IPS-15b (cell line): ENCODE data around the gene LRRC72.

ENCODE experiments used
- H3K27me3 ChIP-seq: one replicate; pipeline ENCODE4 v1.6.1; 2013; ENCODE audit warnings: low read length; ENCODE audit not compliant: control insufficient read depth, insufficient read depth
- H3K36me3 ChIP-seq: one replicate; pipeline ENCODE4 v1.6.1; 2013; ENCODE audit warnings: low read length; ENCODE audit not compliant: control insufficient read depth, insufficient read depth
- H3K4me1 ChIP-seq: one replicate; pipeline ENCODE4 v1.6.1; 2013; ENCODE audit warnings: mild to moderate bottlenecking, low read length; ENCODE audit not compliant: control insufficient read depth, insufficient read depth
- H3K4me3 ChIP-seq: one replicate; pipeline ENCODE4 v1.5.1; 2013; ENCODE audit warnings: low read depth, low read length
- H3K9ac ChIP-seq: one replicate; pipeline ENCODE4 v1.6.1; 2013; ENCODE audit warnings: low read depth, mild to moderate bottlenecking, low read length
- H3K9me3 ChIP-seq: one replicate; pipeline ENCODE4 v1.6.1; 2013; ENCODE audit warnings: mild to moderate bottlenecking, low read length; ENCODE audit not compliant: control insufficient read depth, insufficient read depth

Gene LRRC72

GRCh38 chr7:16526742-16527540 is at the start of gene LRRC72:
Gene LRRC72, plus strand, starts transcription at chr7:16526825. Its CDS starts 128 bp downstream, at chr7:16526953.
- Histone ChIP-seq H3K27me3 (no peaks in the 10 kb centered on the region), H3K9ac (no peak within 1 kb of the TSS), H3K9me3 (no peaks in the 10 kb centered on the region), H3K4me1 (no peaks in the 10 kb centered on the region), H3K4me3 (no peak within 1 kb of the TSS), H3K36me3 (no peaks in the 10 kb centered on the region)

GRCh38 chr7:16479161-16479560 is 47.5 kb upstream of the LRRC72 start:
- no peaks in the 10 kb centered on the region for H3K36me3 ChIP-seq
- no peaks in the 10 kb centered on the region for H3K4me1 ChIP-seq
- H3K9ac ChIP-seq: no peak overlapping the region
- H3K27me3 ChIP-seq: no peaks in the 10 kb centered on the region
- no peak overlapping the region for H3K4me3 ChIP-seq
- no peaks in the 10 kb centered on the region for H3K9me3 ChIP-seq

DNA sequence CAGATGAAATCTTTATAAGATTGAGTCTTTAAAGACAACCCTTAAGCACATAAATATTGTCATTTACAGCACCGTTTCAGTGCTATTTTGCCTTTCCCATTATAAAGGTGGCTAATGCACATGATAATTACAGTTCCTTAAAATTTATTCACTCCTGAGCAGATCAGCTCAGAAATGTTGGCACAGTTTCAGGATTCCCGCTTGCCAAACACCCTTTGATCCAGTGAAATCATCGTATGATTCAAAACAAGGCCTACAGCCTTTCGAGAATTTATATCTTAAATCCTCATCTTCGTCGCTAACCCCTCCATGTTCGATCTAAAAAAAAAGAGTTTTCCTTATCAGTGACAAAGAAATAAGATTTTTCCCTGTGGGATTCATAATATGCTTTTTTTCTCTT is 47.0 kb upstream of the LRRC72 start:
- no peaks in the 10 kb centered on the region for H3K27me3 ChIP-seq
- H3K36me3 ChIP-seq: no peaks in the 10 kb centered on the region
- no peaks in the 10 kb centered on the region for H3K4me1 ChIP-seq
- no peak overlapping the region for H3K9ac ChIP-seq
- no peaks in the 10 kb centered on the region for H3K9me3 ChIP-seq
- H3K4me3 ChIP-seq: no peak overlapping the region

DNA sequence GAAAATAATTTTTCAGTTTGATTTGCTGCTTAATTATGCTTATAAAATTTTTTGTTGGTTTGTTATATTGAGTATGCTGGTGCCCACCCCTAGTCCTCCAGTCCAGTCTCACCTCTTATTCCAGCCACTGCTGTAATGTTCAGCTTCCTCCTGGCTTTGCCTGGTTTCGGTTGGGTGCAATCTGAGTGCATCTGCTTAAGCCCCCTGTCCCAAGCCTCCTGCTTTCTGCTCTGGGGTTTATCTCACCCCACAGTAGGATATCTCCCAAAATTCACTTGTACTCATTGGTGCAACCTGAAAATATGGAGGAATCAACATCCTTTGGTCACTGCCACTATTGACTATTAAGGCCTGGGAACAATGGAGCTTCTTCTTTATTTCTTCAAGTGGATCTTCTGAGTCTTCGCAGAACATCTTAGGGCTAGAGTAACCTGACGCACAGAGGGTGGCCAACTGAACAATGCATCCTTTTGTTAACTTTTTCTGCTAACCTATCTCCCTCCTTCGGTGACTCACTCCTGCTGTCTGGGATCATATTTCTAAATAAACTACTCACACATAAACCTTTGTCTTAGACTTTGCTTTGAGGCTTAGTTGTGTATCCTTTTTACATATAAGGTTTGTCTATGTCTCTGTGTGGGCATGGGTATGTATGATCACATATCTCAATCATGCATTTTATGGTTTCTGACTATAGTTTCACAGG is 42.0 kb upstream of the LRRC72 start:
- Histone ChIP-seq H3K4me3 (no peak overlapping the region), H3K36me3 (no peaks in the 10 kb centered on the region), H3K4me1 (no peaks in the 10 kb centered on the region), H3K27me3 (no peaks in the 10 kb centered on the region), H3K9ac (no peak overlapping the region), H3K9me3 (no peaks in the 10 kb centered on the region)

- H3K4me3 ChIP-seq: no peak overlapping the region
- H3K27me3 ChIP-seq: no peaks in the 10 kb centered on the region
- H3K36me3 ChIP-seq: no peaks in the 10 kb centered on the region
- no peaks in the 10 kb centered on the region for H3K9me3 ChIP-seq
- H3K9ac ChIP-seq: no peak overlapping the region
- H3K4me1 ChIP-seq: no peaks in the 10 kb centered on the region
Observed at GRCh38 chr7:16491148-16491547, 35.5 kb upstream of the LRRC72 start.

DNA sequence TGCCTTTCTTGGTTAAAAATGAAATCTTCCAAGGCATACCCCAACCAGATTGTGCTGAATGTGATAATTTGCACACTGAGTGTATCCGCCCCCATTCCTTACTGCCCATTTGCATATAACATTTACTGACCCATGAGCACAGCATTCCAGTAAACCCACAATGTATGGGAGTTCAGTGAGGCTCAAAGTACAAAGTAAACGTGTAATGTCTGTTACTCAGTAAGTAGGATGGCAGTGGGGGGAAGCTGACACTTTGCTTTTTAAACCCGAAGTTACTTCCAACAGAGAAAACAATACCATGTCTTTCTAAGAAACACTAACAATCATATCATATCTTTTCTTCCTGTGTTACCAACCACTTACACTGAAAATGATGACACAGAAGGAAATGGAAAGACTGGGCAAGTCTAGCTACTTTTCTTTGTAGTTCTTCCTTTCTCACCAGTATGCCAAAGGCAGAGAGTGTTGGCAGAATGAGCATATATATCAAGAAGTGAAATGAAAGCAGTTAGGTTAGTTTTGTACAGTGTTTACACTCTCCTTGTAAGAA is 34.0 kb upstream of the LRRC72 start:
- Histone ChIP-seq H3K4me3 (no peak overlapping the region), H3K27me3 (no peaks in the 10 kb centered on the region), H3K36me3 (no peaks in the 10 kb centered on the region), H3K4me1 (no peaks in the 10 kb centered on the region), H3K9me3 (no peaks in the 10 kb centered on the region), H3K9ac (no peak overlapping the region)

DNA sequence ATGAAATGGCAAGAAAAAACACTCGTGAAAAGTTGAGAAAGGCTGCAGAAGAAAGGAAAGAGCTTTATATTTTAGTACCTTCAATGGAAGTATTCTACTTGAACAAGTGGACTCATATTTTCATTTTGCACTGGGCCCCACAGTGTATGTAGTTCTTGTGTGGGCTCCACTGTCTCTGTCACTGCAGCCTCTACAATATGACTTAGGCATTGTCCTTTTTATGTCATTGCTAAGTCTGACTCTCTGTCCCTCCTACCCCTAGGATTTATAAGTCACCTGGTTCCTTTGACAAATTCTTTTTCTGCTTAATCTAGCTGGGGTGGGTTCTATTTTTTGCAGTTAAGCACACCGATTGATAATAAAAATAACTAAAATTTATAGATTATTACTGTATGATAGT is 33.4 kb upstream of the LRRC72 start:
- Histone ChIP-seq H3K9me3 (no peaks in the 10 kb centered on the region), H3K4me1 (no peaks in the 10 kb centered on the region), H3K27me3 (no peaks in the 10 kb centered on the region), H3K9ac (no peak overlapping the region), H3K36me3 (no peaks in the 10 kb centered on the region), H3K4me3 (no peak overlapping the region)

DNA sequence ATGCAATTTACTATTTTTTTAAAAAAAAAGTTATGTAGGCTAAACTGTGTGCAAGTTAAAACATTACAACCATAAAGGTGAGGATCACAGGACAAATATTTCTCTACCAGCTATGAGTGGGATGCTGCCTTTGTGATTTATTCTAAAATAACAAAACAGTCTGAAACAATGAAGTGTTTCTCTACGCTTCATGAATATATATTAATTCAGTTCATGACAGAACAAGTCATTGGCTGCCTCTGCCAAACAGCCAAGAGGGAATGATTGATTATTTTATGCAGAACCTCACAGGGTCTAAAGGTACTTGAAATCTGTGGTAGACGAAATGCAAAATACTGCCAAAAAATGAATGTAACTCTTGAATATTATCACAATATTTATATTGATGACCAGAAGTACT is 32.1 kb upstream of the LRRC72 start:
- Histone ChIP-seq H3K27me3 (no peaks in the 10 kb centered on the region), H3K9ac (no peak overlapping the region), H3K36me3 (no peaks in the 10 kb centered on the region), H3K4me3 (no peak overlapping the region), H3K9me3 (no peaks in the 10 kb centered on the region), H3K4me1 (no peaks in the 10 kb centered on the region)

GRCh38 chr7:16494955-16495719 is 31.5 kb upstream of the LRRC72 start:
- Histone ChIP-seq H3K9me3 (no peaks in the 10 kb centered on the region), H3K4me3 (no peak overlapping the region), H3K9ac (no peak overlapping the region), H3K36me3 (no peaks in the 10 kb centered on the region), H3K27me3 (no peaks in the 10 kb centered on the region), H3K4me1 (no peaks in the 10 kb centered on the region)

DNA sequence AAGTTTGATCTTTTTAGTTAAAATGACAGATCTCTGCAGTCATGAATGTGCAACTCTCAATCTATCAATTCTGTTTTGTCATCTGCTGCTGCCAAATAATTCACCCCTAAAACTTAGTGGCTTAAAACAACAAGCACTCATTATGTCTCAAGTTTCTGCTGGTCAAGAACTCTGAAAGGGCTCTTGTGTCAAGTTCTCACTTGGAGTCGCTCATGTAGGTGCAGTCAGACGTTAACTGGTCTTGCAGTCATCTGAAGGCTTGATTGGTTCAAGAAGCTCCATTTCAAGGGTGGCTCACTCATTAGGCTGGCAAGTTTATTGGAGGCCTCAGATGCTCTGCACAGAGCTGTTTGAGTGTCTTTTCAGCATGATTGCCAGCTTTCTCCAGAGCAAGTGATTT is 28.5 kb upstream of the LRRC72 start:
- Histone ChIP-seq H3K4me3 (no peak overlapping the region), H3K36me3 (no peaks in the 10 kb centered on the region), H3K9ac (no peak overlapping the region), H3K27me3 (no peaks in the 10 kb centered on the region), H3K9me3 (no peaks in the 10 kb centered on the region), H3K4me1 (no peaks in the 10 kb centered on the region)

DNA sequence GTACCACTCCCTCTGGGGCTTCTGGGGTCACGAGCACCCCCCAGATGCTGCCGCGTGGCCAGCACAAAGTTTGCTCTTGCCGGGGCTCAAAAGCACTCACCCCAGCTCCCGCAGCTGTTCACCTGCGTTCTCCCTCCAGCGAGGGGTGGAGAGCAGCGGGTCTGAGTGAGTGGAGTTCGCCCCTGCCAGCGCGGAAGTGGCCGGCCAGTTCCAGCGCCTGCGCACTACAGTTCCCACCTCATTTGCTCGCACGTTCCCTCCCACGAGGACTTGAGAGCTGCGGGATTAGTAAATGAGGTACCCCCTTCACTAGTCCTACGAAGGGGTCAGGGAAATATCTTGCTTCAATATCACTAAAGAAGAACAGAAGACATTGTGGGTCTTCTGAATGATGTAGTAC is 24.3 kb upstream of the LRRC72 start:
- H3K4me1 ChIP-seq: no peaks in the 10 kb centered on the region
- H3K9ac ChIP-seq: no peak overlapping the region
- H3K4me3 ChIP-seq: no peak overlapping the region
- H3K36me3 ChIP-seq: no peaks in the 10 kb centered on the region
- no peaks in the 10 kb centered on the region for H3K9me3 ChIP-seq
- no peaks in the 10 kb centered on the region for H3K27me3 ChIP-seq
